Posterior vena cava (tissue), 2 donors: ENCODE data around the gene THAP9. TPM values are rescaled to one million over a fixed set of nuclear protein-coding genes. Genes with fewer than 3 reads are reported as not detected.
"Not testable (repeated sequence)": the region's sequence is repeated elsewhere in the genome, so short reads cannot be mapped to it uniquely, and the experiment has no call there.

Experiments used
- DNase-seq: peaks from one replicate; pipeline ENCODE4 v3.0.0-alpha.2; 2020; ENCODE audit warnings: low spot score
- intact Hi-C, 2 donors: fragments of 100-400 bp; cut with DNase I; formaldehyde crosslinking; loops; one replicate each; pipeline versions ENCODE4 v1.14.1 to v1.14.2; 2022 to 2023
- long read RNA-seq, 2 donors: library from polyadenylated mRNA; unstranded; transcript quantifications; one replicate each; pipeline ENCODE4 v2.0.0, GENCODE V29; 2020 to 2021
- total RNA-seq, 2 donors: library from RNA; stranded (reverse); fragmentation: NEBNext Ultra II Directional; extraction: Animal tissue kit (Norgen Biotek cat#: 25700); gene quantifications; one replicate each; pipeline ENCODE4 v1.2.1, GENCODE V29; 2021
- donor health status: DM: yes; HTN: yes; CAD: no.
- donor health status: DM: yes; HTN: yes; CAD: no.

Gene THAP9
- 1 to 10 TPM; 2.9 to 4.4 TPM for total RNA-seq
- long read RNA-seq, donor 1, partial matches to known transcripts, result 0 of 4 reads
- long read RNA-seq, donor 1, other reads (novel, unspliced or antisense), result 2 of 4 reads
- long read RNA-seq, donor 2, result 0 reads

GRCh38 chr4:82900411-82901182 lies at the start of gene THAP9:
Gene THAP9 (plus strand): TSS chr4:82900735. CDS start chr4:82900803, 68 bp downstream.
- DNase-seq, result peak; percentile 100
- intact Hi-C loops, result no loop called here

- no peak for DNase-seq
- intact Hi-C loops, result no loop called here
Observed at GRCh38 chr4:82851318-82851717, 49.2 kb upstream of the THAP9 start.

- DNase-seq, result no peak
- intact Hi-C loops, result no loop called here
Observed at GRCh38 chr4:82851885-82852750, 48.4 kb upstream of the THAP9 start.

GRCh38 chr4:82852751-82853285 lies 47.7 kb upstream of the THAP9 start:
- intact Hi-C loops, result no loop called here
- DNase-seq, result no peak

GRCh38 chr4:82860487-82860886 lies 40.0 kb upstream of the THAP9 start:
- DNase-seq, intact Hi-C loops: not testable (repeated sequence)

GRCh38 chr4:82861529-82861928 lies 39.0 kb upstream of the THAP9 start:
- intact Hi-C loops, result no loop called here
- no peak for DNase-seq

GRCh38 chr4:82864336-82864979 lies 36.1 kb upstream of the THAP9 start:
- intact Hi-C loops, result no loop called here
- no peak for DNase-seq

GRCh38 chr4:82865592-82865991 lies 34.9 kb upstream of the THAP9 start:
- DNase-seq, result no peak
- intact Hi-C loops, result no loop called here

- intact Hi-C loops, DNase-seq: not testable (repeated sequence)
Observed at GRCh38 chr4:82866033-82866432, 34.5 kb upstream of the THAP9 start.

- intact Hi-C loops, result no loop called here
- DNase-seq, result no peak
Observed at GRCh38 chr4:82866706-82867385, 33.7 kb upstream of the THAP9 start.

- no peak for DNase-seq
Observed at GRCh38 chr4:82868572-82868971, 32.0 kb upstream of the THAP9 start.

GRCh38 chr4:82885410-82885809 lies 15.1 kb upstream of the THAP9 start:
- intact Hi-C loops, result loop anchor here in 1 of 2 donors (10.0 kb wide), 1 partner anchor 421 kb away; no protein-coding TSS in a partner anchor
- no peak for DNase-seq

More at GRCh38 chr4:82868572-82868971, 32.0 kb upstream of the THAP9 start:
- intact Hi-C loops, result no loop called here

GRCh38 chr4:82886147-82886942 lies 14.2 kb upstream of the THAP9 start:
- intact Hi-C loops, result loop anchor here in 1 of 2 donors (10.0 kb wide), 1 partner anchor 422 kb away; no protein-coding TSS in a partner anchor
- DNase-seq, result no peak

GRCh38 chr4:82889287-82889686 lies 11.2 kb upstream of the THAP9 start:
- intact Hi-C loops, result loop anchor here in 1 of 2 donors (10.0 kb wide), 1 partner anchor 424 kb away; no protein-coding TSS in a partner anchor

GRCh38 chr4:82890528-82890900 lies 10.0 kb upstream of the THAP9 start:
- intact Hi-C loops, result no loop called here
- no peak for DNase-seq

More at GRCh38 chr4:82889287-82889686, 11.2 kb upstream of the THAP9 start:
- no peak for DNase-seq

GRCh38 chr4:82890901-82891706 lies 9.4 kb upstream of the THAP9 start, which contains the start of gene SEC31A:
Gene SEC31A (minus strand): TSS chr4:82891153. CDS start chr4:82881936, 9,217 bp downstream.
- peak; percentile 99 for DNase-seq
- intact Hi-C loops, result no loop called here
